ENCODE results near the gene MRTO4. TPM values are rescaled to one million over a fixed set of nuclear protein-coding genes. Genes with fewer than 3 reads are reported as not detected.

Gene MRTO4
- polyA plus RNA-seq, 1 of the 3 experiments (the other 2 are of a cell fraction): 48.4 TPM

- Histone ChIP-seq H3K27me3 (ENCODE audit: insufficient read depth) (no peaks in the 10 kb centered on the region), H2AFZ (ENCODE audit: low read depth) (no peak overlapping the region), H3K4me1 (ENCODE audit: control insufficient read depth in 1 of 2, insufficient read depth in 2 of 2, low read depth in 1 of 2, low read length in 1 of 2) (peaks cover 13 to 24% of the 10 kb centered on the region in 2 experiments), H3K4me3 (ENCODE audit: low read depth in 2 of 2, low read length in 1 of 2) (no peak overlapping the region), H3K9me3 (no peaks in the 10 kb centered on the region), H4K20me1 (ENCODE audit: insufficient read depth) (peaks cover 90% of the 10 kb centered on the region), H3K9me2 (no peaks in the 10 kb centered on the region), H3K4me2 (no peak overlapping the region), H3K9ac (no peak overlapping the region), H3F3A (replicated peaks; ENCODE audit: insufficient read depth) (peaks cover 27% of the 10 kb centered on the region), H3K36me3 (replicated peaks in 1 of 2; ENCODE audit: control insufficient read depth in 1 of 2, insufficient read depth in 2 of 2, low read length in 1 of 2) (peaks cover 3 to 6% of the 10 kb centered on the region in 2 experiments), H3K79me2 (ENCODE audit: insufficient read depth) (peaks cover 100% of the 10 kb centered on the region), H3K27ac (ENCODE audit: low read depth in 2 of 2, low read length in 1 of 2) (peak overlapping the region in 1 of 2 experiments; percentile 41; a peak in 2 of 4 replicates)
- ChIA-PET POLR2A (no interaction called here), CTCF (interaction anchor here (0.8 to 1.1 kb wide), 2 partner anchors 292 to 293 kb away, joined by 3 to 4 read pairs; no protein-coding TSS in a partner anchor)
- 93% methylated on average over 1 of the region's 1 CpG for WGBS (ENCODE audit: low lambda C conversion rate)
- no peak for DNase-seq
- no peak for TF ChIP-seq MAX (IDR thresholded peaks at IDR 0.05; ENCODE audit: low read depth)
- no peak for TF ChIP-seq SIN3A (IDR thresholded peaks at IDR 0.05; ENCODE audit: borderline replicate concordance, low read depth, low read length)
- no peak for TF ChIP-seq MXI1 (IDR thresholded peaks at IDR 0.05; ENCODE audit: low read depth, low read length)
- no peak for TF ChIP-seq JUND (IDR thresholded peaks at IDR 0.05)
- no peak for TF ChIP-seq USF1 (IDR thresholded peaks at IDR 0.05; ENCODE audit: borderline replicate concordance, low read depth)
- no peak for TF ChIP-seq RCOR1 (IDR thresholded peaks at IDR 0.05; ENCODE audit: low read length)
- no peak for TF ChIP-seq ZBTB33 (IDR thresholded peaks at IDR 0.05; ENCODE audit: borderline replicate concordance, low read depth)
Measured at GRCh38 chr1:19205403-19205802, 46.2 kb upstream of the MRTO4 start.

GRCh38 chr1:19205845-19206244, 45.8 kb upstream of the MRTO4 start:
- 88% methylated on average over 5 of the region's 5 CpGs for WGBS (ENCODE audit: low lambda C conversion rate)
- H3K27ac ChIP-seq (ENCODE audit: low read depth in 2 of 2, low read length in 1 of 2): peak overlapping the region in 1 of 2 experiments; percentile 41; a peak in 1 of 4 replicates
- peaks cover 86% of the 10 kb centered on the region for H4K20me1 ChIP-seq (ENCODE audit: insufficient read depth)
- POLR2A ChIA-PET: no interaction called here
- CTCF ChIA-PET: interaction anchor here (0.8 to 1.1 kb wide), 2 partner anchors 292 to 294 kb away, joined by 3 to 4 read pairs; no protein-coding TSS in a partner anchor
- no peak overlapping the region for H3K4me2 ChIP-seq
- no peaks in the 10 kb centered on the region for H3K9me3 ChIP-seq
- H3F3A ChIP-seq (replicated peaks; ENCODE audit: insufficient read depth): peaks cover 27% of the 10 kb centered on the region
- no peak overlapping the region for H3K9ac ChIP-seq
- no peak overlapping the region for H3K4me3 ChIP-seq (ENCODE audit: low read depth in 2 of 2, low read length in 1 of 2)
- H3K36me3 ChIP-seq (replicated peaks in 1 of 2; ENCODE audit: control insufficient read depth in 1 of 2, insufficient read depth in 2 of 2, low read length in 1 of 2): peaks cover 2 to 6% of the 10 kb centered on the region in 2 experiments
- H3K4me1 ChIP-seq (ENCODE audit: control insufficient read depth in 1 of 2, insufficient read depth in 2 of 2, low read depth in 1 of 2, low read length in 1 of 2): peaks cover 14 to 24% of the 10 kb centered on the region in 2 experiments
- H3K9me2 ChIP-seq: no peaks in the 10 kb centered on the region
- no peak for TF ChIP-seq TAF1 (IDR thresholded peaks at IDR 0.05; ENCODE audit: borderline replicate concordance, low read depth, low read length)
- no peak for TF ChIP-seq ZBTB33 (IDR thresholded peaks at IDR 0.05; ENCODE audit: borderline replicate concordance, low read depth)
- no peak for TF ChIP-seq CTCF (IDR thresholded peaks at IDR 0.05)
- no peak for TF ChIP-seq IRF3 (IDR thresholded peaks at IDR 0.05; ENCODE audit: low read depth, low read length)
- no peak for TF ChIP-seq EP300 (IDR thresholded peaks at IDR 0.05; ENCODE audit: borderline replicate concordance in 1 of 2, low read depth in 1 of 2, low read length in 1 of 2)
- no peak for TF ChIP-seq RAD21 (IDR thresholded peaks at IDR 0.05; ENCODE audit: low read length)
- no peak for TF ChIP-seq MAX (IDR thresholded peaks at IDR 0.05; ENCODE audit: low read depth)
- TF ChIP-seq GABPA (IDR thresholded peaks at IDR 0.05; ENCODE audit: low read depth): no peak
- no peak for TF ChIP-seq JUND (IDR thresholded peaks at IDR 0.05)
- no peak for TF ChIP-seq FOXM1 (IDR thresholded peaks at IDR 0.05; ENCODE audit: low read depth)
- no peak for TF ChIP-seq GATA2 (CRISPR knock-in tag; IDR thresholded peaks at IDR 0.05)
- H3K79me2 ChIP-seq (ENCODE audit: insufficient read depth): peaks cover 100% of the 10 kb centered on the region
- DNase-seq: no peak
- H2AFZ ChIP-seq (ENCODE audit: low read depth): no peak overlapping the region
- no peaks in the 10 kb centered on the region for H3K27me3 ChIP-seq (ENCODE audit: insufficient read depth)

Data from SK-N-SH (cell line).